Fibroblast of lung (primary cell): Measurements from ENCODE around the gene CD82. TPM values are rescaled to one million over a fixed set of nuclear protein-coding genes. Genes with fewer than 3 reads are reported as not detected.

Experiments
- DNase-seq, 2 donors: peaks; one replicate each; pipeline versions ENCODE4 v3.0.0 to v3.0.0-alpha.2; 2010; ENCODE audit warnings: low read depth in 2 of 2
- H2AFZ ChIP-seq: 2 replicates; pipeline ENCODE4 v1.5.1; 2012; ENCODE audit warnings: low read length, control low read depth, inconsistent platforms
- H3K27ac ChIP-seq: 2 replicates; pipeline ENCODE4 v1.5.1; 2011; ENCODE audit warnings: low read length, control low read depth; ENCODE audit not compliant: insufficient read depth
- H3K27me3 ChIP-seq: 2 replicates; pipeline ENCODE4 v1.5.1; 2011; ENCODE audit warnings: mild to moderate bottlenecking, low read length; ENCODE audit not compliant: control insufficient read depth, insufficient read depth
- H3K36me3 ChIP-seq: 2 replicates; pipeline ENCODE4 v1.5.1; 2011; ENCODE audit warnings: low read length; ENCODE audit not compliant: control insufficient read depth, insufficient read depth
- H3K4me1 ChIP-seq: 2 replicates; pipeline ENCODE4 v1.5.1; 2011; ENCODE audit warnings: low read length; ENCODE audit not compliant: control insufficient read depth, insufficient read depth; ENCODE audit errors: extremely low read depth
- H3K4me2 ChIP-seq: 2 replicates; pipeline ENCODE4 v1.5.1; 2011; ENCODE audit warnings: low read length, control low read depth; ENCODE audit not compliant: insufficient read depth; ENCODE audit errors: extremely low read depth
- H3K4me3 ChIP-seq, 4 experiments: fragments of 200-600 bp in 1 of 4; sonication (generic) in 1 of 4; replicated peaks in 1 of 4; 2 replicates each; pipeline ENCODE4 v1.5.1; 2011 to 2016; ENCODE audit warnings: low read length in 4 of 4, low read depth in 3 of 4, mild to moderate bottlenecking in 3 of 4, control low read depth in 2 of 4, inconsistent platforms in 1 of 4, mixed read lengths in 1 of 4; ENCODE audit not compliant: insufficient read depth in 1 of 4; ENCODE audit errors: control extremely low read depth in 1 of 4
- H3K79me2 ChIP-seq: 2 replicates; pipeline ENCODE4 v1.5.1; 2012; ENCODE audit warnings: mild to moderate bottlenecking, low read length, inconsistent platforms; ENCODE audit not compliant: control insufficient read depth, insufficient read depth
- H3K9ac ChIP-seq: 2 replicates; pipeline ENCODE4 v1.5.1; 2011; ENCODE audit warnings: mild to moderate bottlenecking, low read length, control low read depth; ENCODE audit not compliant: insufficient read depth
- H3K9me3 ChIP-seq: 2 replicates; pipeline ENCODE4 v1.5.1; 2012; ENCODE audit warnings: low read depth, low read length; ENCODE audit not compliant: control insufficient read depth, insufficient read depth
- H4K20me1 ChIP-seq: 2 replicates; pipeline ENCODE4 v1.5.1; 2011; ENCODE audit warnings: low read length; ENCODE audit not compliant: control insufficient read depth, insufficient read depth; ENCODE audit errors: extremely low read depth
- CTCF ChIP-seq, 2 donors: IDR thresholded peaks in 1 of 2; conservative IDR thresholded peaks in 1 of 2; 1 replicate in 1 of 2; 2 replicates in 1 of 2; pipeline ENCODE4 v1.5.1; 2011 to 2012; ENCODE audit warnings: low read length in 2 of 2, control low read depth in 1 of 2, inconsistent platforms in 1 of 2, low read depth in 1 of 2, mild to moderate bottlenecking in 1 of 2
- EZH2 ChIP-seq: IDR thresholded peaks from 2 replicates; pipeline ENCODE4 v1.5.1; 2012; ENCODE audit warnings: low read length, control low read depth, mild to moderate bottlenecking; ENCODE audit errors: missing control alignments
- polyA plus RNA-seq, 2 donors: library from polyadenylated mRNA; depleted of rRNA in 1 of 2; stranded (reverse) in 1 of 2; unstranded in 1 of 2; fragments of >200 nt; gene quantifications; 2 replicates each; pipeline ENCODE4 v1.2.1, GENCODE V29; 2011 to 2012; ENCODE audit warnings: missing spikeins in 1 of 2
- total RNA-seq: library from RNA; depleted of rRNA; stranded (reverse); fragments of >200 nt; gene quantifications from 2 replicates; pipeline ENCODE4 v1.2.1, GENCODE V29; 2014

Gene CD82
- total and polyA plus RNA-seq, 2 donors (not counting 1 experiment from before 2014, with no cell fraction given): 54.2 to 114 TPM

DNA sequence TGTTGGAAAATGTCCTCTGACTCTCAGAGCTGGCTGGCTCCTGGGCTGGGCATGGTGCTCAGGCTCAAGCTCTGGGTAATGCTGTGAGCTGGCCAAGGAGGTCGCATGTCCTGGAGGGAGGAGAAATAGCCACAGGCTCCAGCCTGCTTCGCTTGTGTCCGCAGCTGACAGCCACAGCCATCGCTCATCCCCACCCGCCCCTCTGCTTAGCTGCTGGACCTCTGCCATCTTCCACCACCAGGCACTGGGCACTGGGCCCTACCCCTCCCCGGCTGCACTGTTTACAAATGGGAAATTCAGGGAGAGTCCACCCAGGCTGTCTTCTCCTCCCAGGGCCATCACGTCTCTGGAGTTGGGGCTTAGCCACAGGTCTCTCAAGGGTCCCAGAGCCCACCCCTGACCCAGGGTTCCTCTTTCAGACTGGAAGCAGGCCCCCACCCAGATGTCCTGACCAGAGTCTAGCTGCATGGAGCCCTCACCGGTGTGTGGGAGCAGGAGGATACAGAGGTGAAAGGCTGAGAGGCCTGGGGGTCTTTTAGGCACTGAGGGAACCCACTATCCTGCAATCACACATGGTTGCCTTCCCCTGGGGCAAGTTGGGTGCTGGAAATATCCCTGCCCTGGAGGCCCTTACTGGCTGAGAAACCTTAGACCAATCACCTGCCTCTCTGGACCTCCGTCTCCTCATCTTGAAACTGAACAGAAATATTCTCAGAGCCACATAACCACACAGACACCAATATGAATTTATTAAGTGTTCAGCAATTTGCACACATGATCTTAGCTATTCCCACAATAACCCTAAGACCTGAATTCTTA lies 62.7 kb downstream of the CD82 start:
- no peak overlapping the region for H3K4me3 ChIP-seq
- no peaks in the 10 kb centered on the region for H3K36me3 ChIP-seq
- H3K27ac ChIP-seq: no peak overlapping the region
- H2AFZ ChIP-seq: no peak overlapping the region
- peak; percentile 72 to 78 for DNase-seq
- H4K20me1 ChIP-seq: no peaks in the 10 kb centered on the region
- TF ChIP-seq CTCF (conservative IDR thresholded peaks at IDR 0.05 in 1 of 2, IDR thresholded peaks at IDR 0.05 in 1 of 2; ENCODE audit: low read depth in 1 of 2, low read length in 2 of 2): no peak
- no peak for TF ChIP-seq EZH2
- H3K4me1 ChIP-seq: no peaks in the 10 kb centered on the region
- no peaks in the 10 kb centered on the region for H3K79me2 ChIP-seq
- H3K9me3 ChIP-seq: no peaks in the 10 kb centered on the region
- H3K9ac ChIP-seq: no peak overlapping the region
- H3K27me3 ChIP-seq: no peaks in the 10 kb centered on the region
- H3K4me2 ChIP-seq: no peak overlapping the region

DNA sequence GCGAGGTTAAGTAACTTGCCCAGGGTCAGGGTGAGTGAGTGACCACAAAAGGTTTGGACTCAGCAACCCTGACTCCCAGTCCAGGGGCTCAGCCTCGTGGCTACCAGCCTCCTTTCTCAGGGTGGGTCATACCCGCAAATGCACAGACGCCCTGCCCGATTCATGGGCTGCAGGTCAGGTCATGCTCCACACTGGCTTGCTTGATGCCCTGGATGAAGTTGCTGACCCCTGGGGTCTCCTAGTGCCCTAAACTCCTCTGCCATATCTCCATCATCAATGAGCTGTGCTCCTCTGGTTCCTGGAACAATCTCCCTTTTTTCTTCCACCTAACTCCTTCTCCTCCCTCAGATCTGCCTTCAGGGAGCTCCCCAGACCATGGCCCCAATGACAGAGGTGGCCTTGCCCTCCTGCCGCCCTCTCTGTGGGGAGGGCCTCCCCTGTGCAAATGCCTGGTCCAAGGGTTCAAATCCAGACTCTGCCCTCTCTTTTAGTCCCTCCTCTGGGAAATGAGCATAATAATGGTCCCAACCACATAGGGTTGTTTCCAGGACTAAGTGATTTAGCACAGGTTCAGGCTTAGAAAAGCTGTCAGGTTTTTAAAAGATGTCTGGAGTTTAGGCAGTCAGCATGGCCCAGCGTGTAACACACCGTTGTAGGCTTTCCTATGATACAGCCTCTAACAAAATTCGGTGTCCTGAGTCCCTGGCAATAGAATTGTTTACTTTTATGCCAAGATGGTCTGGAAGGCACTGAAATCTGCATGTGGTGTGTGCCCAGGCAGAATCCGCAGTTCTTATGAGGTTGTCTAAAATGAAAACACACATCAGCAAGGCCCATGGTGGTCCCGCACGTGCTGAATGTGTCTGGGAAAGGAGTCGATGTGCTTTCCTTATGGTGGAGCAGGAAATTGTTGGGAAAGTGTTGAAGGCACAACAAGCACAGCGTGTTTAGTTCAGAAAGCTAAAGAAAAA lies 63.6 kb downstream of the CD82 start:
- no peak overlapping the region for H3K27ac ChIP-seq
- H3K4me1 ChIP-seq: no peaks in the 10 kb centered on the region
- no peaks in the 10 kb centered on the region for H4K20me1 ChIP-seq
- no peak for TF ChIP-seq CTCF (conservative IDR thresholded peaks at IDR 0.05 in 1 of 2, IDR thresholded peaks at IDR 0.05 in 1 of 2; ENCODE audit: low read depth in 1 of 2, low read length in 2 of 2)
- no peak for TF ChIP-seq EZH2
- no peak overlapping the region for H2AFZ ChIP-seq
- no peaks in the 10 kb centered on the region for H3K79me2 ChIP-seq
- no peaks in the 10 kb centered on the region for H3K27me3 ChIP-seq
- H3K4me3 ChIP-seq: no peak overlapping the region
- H3K9me3 ChIP-seq: no peaks in the 10 kb centered on the region
- no peak for DNase-seq
- H3K9ac ChIP-seq: no peak overlapping the region
- H3K36me3 ChIP-seq: no peaks in the 10 kb centered on the region
- H3K4me2 ChIP-seq: no peak overlapping the region

GRCh38 chr11:44629732-44630345 lies 64.4 kb downstream of the CD82 start:
- Histone ChIP-seq H3K27me3 (no peaks in the 10 kb centered on the region), H3K4me3 (no peak overlapping the region), H3K36me3 (no peaks in the 10 kb centered on the region), H4K20me1 (no peaks in the 10 kb centered on the region), H3K4me2 (no peak overlapping the region), H2AFZ (no peak overlapping the region), H3K9me3 (no peaks in the 10 kb centered on the region), H3K4me1 (no peaks in the 10 kb centered on the region), H3K27ac (no peak overlapping the region), H3K79me2 (no peaks in the 10 kb centered on the region), H3K9ac (no peak overlapping the region)
- TF ChIP-seq EZH2: no peak
- no peak for TF ChIP-seq CTCF (conservative IDR thresholded peaks at IDR 0.05 in 1 of 2, IDR thresholded peaks at IDR 0.05 in 1 of 2; ENCODE audit: low read depth in 1 of 2, low read length in 2 of 2)
- DNase-seq: no peak
